SK-N-SH (cell line): ENCODE measurements around the gene CACNG7. TPM values are rescaled to one million over a fixed set of nuclear protein-coding genes. Genes with fewer than 3 reads are reported as not detected.

Experiments used
- CTCF ChIA-PET: fragments of 300-600, 350-600 bp; formaldehyde crosslinking; extraction: SDS; loops from one replicate; lab custom pipeline; 2021; lab: Yijun Ruan, JAX
- POLR2A ChIA-PET: fragments of 350-600 bp; sonication (Branson Sonifier 250); formaldehyde crosslinking; extraction: SDS; loops from one replicate; lab custom pipeline; 2020; ENCODE audit warnings: antibody characterized with exemption, inconsistent platforms; lab: Yijun Ruan, JAX
- DNase-seq: peaks from one replicate; pipeline ENCODE4 v3.0.0; 2012
- H2AFZ ChIP-seq: fragments of 200-600 bp; sonication (generic); 2 replicates; pipeline ENCODE4 v1.8.1; 2016; ENCODE audit warnings: antibody characterized with exemption, mild to moderate bottlenecking, low read depth
- H3F3A ChIP-seq: fragments of 200-600 bp; sonication (generic); replicated peaks from 2 replicates; pipeline ENCODE3; 2016; ENCODE audit warnings: antibody characterized with exemption, mild to moderate bottlenecking; ENCODE audit not compliant: insufficient read depth
- H3K27ac ChIP-seq, 2 experiments: fragments of 200-500 bp in 1 of 2; fragments of 200-600 bp in 1 of 2; sonication (Bioruptor generic) in 1 of 2; sonication (generic), shearing (Covaris generic) in 1 of 2; 2 replicates each; pipeline versions ENCODE4 v1.5.1 to v1.6.1; 2014 to 2016; ENCODE audit warnings: low read depth in 2 of 2, inconsistent platforms in 1 of 2, low read length in 1 of 2, mild to moderate bottlenecking in 1 of 2, mixed read lengths in 1 of 2
- H3K27me3 ChIP-seq: fragments of 200-600 bp; sonication (generic), shearing (Covaris generic); 2 replicates; pipeline ENCODE4 v1.6.1; 2016; ENCODE audit warnings: mixed run types; ENCODE audit not compliant: insufficient read depth
- H3K36me3 ChIP-seq, 2 experiments: fragments of 200-500 bp in 1 of 2; fragments of 200-600 bp in 1 of 2; sonication (Bioruptor generic) in 1 of 2; sonication (generic) in 1 of 2; replicated peaks in 1 of 2; 2 replicates each; pipeline versions ENCODE3 to v1.5.1; 2014 to 2016; ENCODE audit warnings: low read length in 1 of 2, mild to moderate bottlenecking in 1 of 2; ENCODE audit not compliant: insufficient read depth in 2 of 2, control insufficient read depth in 1 of 2
- H3K4me1 ChIP-seq, 2 experiments: fragments of 200-500 bp in 1 of 2; fragments of 200-600 bp in 1 of 2; sonication (Bioruptor generic) in 1 of 2; sonication (generic), shearing (Covaris generic) in 1 of 2; 2 replicates each; pipeline versions ENCODE4 v1.5.1 to v1.6.1; 2014 to 2016; ENCODE audit warnings: low read depth in 1 of 2, low read length in 1 of 2, mixed run types in 1 of 2; ENCODE audit not compliant: insufficient read depth in 2 of 2, control insufficient read depth in 1 of 2
- H3K4me2 ChIP-seq: fragments of 200-600 bp; sonication (generic), shearing (Covaris generic); 2 replicates; pipeline ENCODE4 v1.6.1; 2017; ENCODE audit warnings: mixed run types
- H3K4me3 ChIP-seq, 2 experiments: fragments of 200-500 bp in 1 of 2; fragments of 200-600 bp in 1 of 2; sonication (Bioruptor generic) in 1 of 2; sonication (generic), shearing (Covaris generic) in 1 of 2; 2 replicates each; pipeline versions ENCODE4 v1.5.1 to v1.8.1; 2014 to 2016; ENCODE audit warnings: low read depth in 2 of 2, inconsistent platforms in 1 of 2, low read length in 1 of 2, mild to moderate bottlenecking in 1 of 2, mixed read lengths in 1 of 2, moderate library complexity in 1 of 2
- H3K79me2 ChIP-seq: fragments of 200-600 bp; sonication (generic); 2 replicates; pipeline ENCODE4 v1.8.1; 2017; ENCODE audit warnings: mild to moderate bottlenecking; ENCODE audit not compliant: insufficient read depth
- H3K9ac ChIP-seq: fragments of 200-600 bp; sonication (generic); 2 replicates; pipeline ENCODE4 v1.6.1; 2017; ENCODE audit warnings: mixed run types
- H3K9me2 ChIP-seq: fragments of 200-600 bp; sonication (generic); 2 replicates; pipeline ENCODE4 v1.6.1; 2017; ENCODE audit warnings: mixed run types
- H3K9me3 ChIP-seq: fragments of 200-600 bp; sonication (generic); 2 replicates; pipeline ENCODE4 v1.6.1; 2017; ENCODE audit warnings: mixed run types, mild to moderate bottlenecking, moderate library complexity
- H4K20me1 ChIP-seq: fragments of 200-600 bp; sonication (generic); 2 replicates; pipeline ENCODE4 v1.6.1; 2017; ENCODE audit warnings: mild to moderate bottlenecking, mixed run types; ENCODE audit not compliant: insufficient read depth
- ELF1 ChIP-seq: IDR thresholded peaks from 2 replicates; pipeline ENCODE4 v1.4.0; 2012
- FOXJ3 ChIP-seq: sonication (generic); formaldehyde crosslinking; IDR thresholded peaks from 2 replicates; pipeline ENCODE4 v1.5.1; 2020; ENCODE audit warnings: mild to moderate bottlenecking, missing genetic modification reagents
- MAX ChIP-seq: IDR thresholded peaks from 2 replicates; pipeline ENCODE4 v1.4.0; 2012; ENCODE audit warnings: low read depth
- POLR2AphosphoS5 ChIP-seq: IDR thresholded peaks from 2 replicates; pipeline ENCODE4 v1.6.1; 2012; ENCODE audit warnings: low read depth, low read length
- REST ChIP-seq: IDR thresholded peaks from 2 replicates; pipeline ENCODE4 v1.6.1; 2012; ENCODE audit warnings: mild to moderate bottlenecking, low read depth, low read length, moderate library complexity
- RFX5 ChIP-seq: IDR thresholded peaks from 2 replicates; pipeline ENCODE4 v1.6.1; 2012; ENCODE audit warnings: mild to moderate bottlenecking, improper control_type of control experiment, low read length
- RXRA ChIP-seq: IDR thresholded peaks from 2 replicates; pipeline ENCODE4 v1.4.0; 2012; ENCODE audit warnings: low read depth, mild to moderate bottlenecking, borderline replicate concordance
- SIN3A ChIP-seq: IDR thresholded peaks from 2 replicates; pipeline ENCODE4 v1.6.1; 2012; ENCODE audit warnings: low read depth, mild to moderate bottlenecking, low read length, moderate library complexity, borderline replicate concordance
- TAF1 ChIP-seq: IDR thresholded peaks from 2 replicates; pipeline ENCODE4 v1.6.1; 2012; ENCODE audit warnings: low read depth, mild to moderate bottlenecking, low read length, moderate library complexity, borderline replicate concordance
- TCF12 ChIP-seq: IDR thresholded peaks from 2 replicates; pipeline ENCODE4 v1.4.0; 2012
- TEAD4 ChIP-seq: IDR thresholded peaks from 2 replicates; pipeline ENCODE4 v1.4.0; 2012; ENCODE audit warnings: mild to moderate bottlenecking, borderline replicate concordance; ENCODE audit not compliant: insufficient read depth
- USF2 ChIP-seq: fragments of 150-350 bp; IDR thresholded peaks from 2 replicates; pipeline ENCODE4 v1.6.1; 2017; ENCODE audit warnings: antibody characterized with exemption, low read length, low read depth, borderline replicate concordance
- ZBTB33 ChIP-seq: IDR thresholded peaks from 2 replicates; pipeline ENCODE4 v1.4.0; 2012; ENCODE audit warnings: low read depth, borderline replicate concordance
- WGBS: methylation state at CpG from one replicate; pipeline ENCODE4 v1.1.6; 2017; ENCODE audit warnings: low lambda C conversion rate; 5-methylcytosine and 5-hydroxymethylcytosine counted together
- polyA plus RNA-seq, 3 experiments: library from polyadenylated mRNA; depleted of rRNA; stranded (reverse); fragments of >200 nt; gene quantifications; 2 replicates each; pipeline ENCODE4 v1.2.3, GENCODE V29; 2012
- TF ChIP-seq, protein P1 (sequence below): IDR thresholded peaks from 2 replicates; pipeline ENCODE4 v1.4.0; 2012; ENCODE audit warnings: low read depth, borderline replicate concordance
- TF ChIP-seq, protein P2 (sequence below): IDR thresholded peaks from 2 replicates; pipeline ENCODE4; 2012
- TF ChIP-seq, protein P3 (sequence below): fragments of 200-600 bp; sonication (generic); IDR thresholded peaks from 2 replicates; pipeline ENCODE4 v1.6.1; 2017; ENCODE audit warnings: antibody characterized with exemption, mild to moderate bottlenecking, moderate library complexity

Gene CACNG7
- polyA plus RNA-seq, 1 of the 3 experiments (the other 2 are of a cell fraction): 25.7 TPM

DNA sequence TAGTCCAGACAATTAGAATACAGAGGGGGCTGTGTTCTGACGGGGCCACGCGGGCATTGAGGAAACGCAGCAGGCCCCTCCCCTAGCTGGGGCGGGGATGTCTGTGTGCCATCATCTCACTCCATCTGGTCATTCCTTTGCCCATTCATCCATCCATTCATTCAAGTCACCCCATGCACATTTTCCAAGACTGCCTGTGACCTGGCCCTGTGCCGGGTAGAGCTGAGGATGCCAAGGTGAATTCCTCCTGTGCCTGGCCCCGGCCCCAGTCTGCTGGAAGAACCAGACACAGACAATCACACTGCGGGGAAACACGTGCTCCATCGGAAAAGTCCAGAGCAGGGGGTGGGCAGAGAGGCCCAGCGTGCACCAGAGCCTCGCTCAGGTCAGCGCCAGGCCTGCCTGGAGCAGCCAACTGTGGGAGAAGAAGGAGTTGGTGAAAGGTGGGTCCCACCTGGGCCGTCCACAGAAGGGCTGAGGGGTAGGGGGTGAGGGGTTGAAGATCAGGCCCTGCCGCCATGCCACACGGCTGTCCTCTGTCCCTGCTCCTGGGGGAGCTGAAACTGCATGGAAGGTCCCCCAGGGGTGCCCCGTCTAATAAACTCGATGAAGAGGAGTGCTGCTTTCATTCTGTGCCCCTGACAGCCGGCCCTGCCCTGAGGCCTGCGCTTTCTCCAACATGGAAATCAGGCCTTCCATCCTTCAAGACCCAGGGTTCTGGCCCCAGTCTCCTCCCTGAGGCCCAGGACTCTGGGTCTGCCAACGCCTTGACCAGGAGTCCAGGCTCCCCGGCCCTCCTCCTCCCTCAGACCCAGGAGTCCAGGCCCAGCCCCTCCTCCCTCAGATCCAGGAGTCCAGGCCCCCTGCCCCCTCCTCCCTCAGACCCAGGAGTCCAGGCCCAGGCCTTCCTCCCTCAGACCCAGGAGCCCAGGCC is 80.8 kb downstream of the CACNG7 start (continued):
- no peak for TF ChIP-seq TEAD4

GRCh38 chr19:53991224-53992113 is 82.4 kb downstream of the CACNG7 start, which contains the start of gene CACNG6:
TSS of gene CACNG6 (plus strand) at chr19:53991637. CDS start at chr19:53992878, 1,241 bp downstream.
- CTCF ChIA-PET: interaction anchor here (0.6 kb wide), 1 partner anchor 174 kb away, joined by 3 read pairs; no protein-coding TSS in a partner anchor
- peaks cover 5% of the 10 kb centered on the region; the same call in 1 of the 2 replicates for H3K27me3 ChIP-seq
- no peak within 1 kb of the TSS for H2AFZ ChIP-seq
- peak within 1 kb of the TSS; percentile 42 to 47; a peak in 3 of 4 replicates for H3K4me3 ChIP-seq
- no peaks in the 10 kb centered on the region for H3K79me2 ChIP-seq
- peak within 1 kb of the TSS; percentile 39; the same call in 1 of the 2 replicates for H3K9ac ChIP-seq
- H4K20me1 ChIP-seq: no peaks in the 10 kb centered on the region
- no peaks in the 10 kb centered on the region for H3K9me3 ChIP-seq
- H3K4me2 ChIP-seq: peak within 1 kb of the TSS; percentile 69; the same call in 1 of the 2 replicates
- 13% methylated on average over 39 of the region's 66 CpGs for WGBS
- H3K4me1 ChIP-seq: peaks cover 16 to 18% of the 10 kb centered on the region in 2 experiments; a peak in 3 of 4 replicates
- peak; percentile 73 for DNase-seq
- H3K9me2 ChIP-seq: no peaks in the 10 kb centered on the region
- H3F3A ChIP-seq: peaks cover 24% of the 10 kb centered on the region
- no peaks in the 10 kb centered on the region for H3K36me3 ChIP-seq
- POLR2A ChIA-PET: no interaction called here
- no peak within 1 kb of the TSS; a peak in 1 of 4 replicates for H3K27ac ChIP-seq
- TF ChIP-seq MAX: no peak
- no peak for TF ChIP-seq ZBTB33
- TF ChIP-seq TAF1: no peak
- TF ChIP-seq, protein P1, sequence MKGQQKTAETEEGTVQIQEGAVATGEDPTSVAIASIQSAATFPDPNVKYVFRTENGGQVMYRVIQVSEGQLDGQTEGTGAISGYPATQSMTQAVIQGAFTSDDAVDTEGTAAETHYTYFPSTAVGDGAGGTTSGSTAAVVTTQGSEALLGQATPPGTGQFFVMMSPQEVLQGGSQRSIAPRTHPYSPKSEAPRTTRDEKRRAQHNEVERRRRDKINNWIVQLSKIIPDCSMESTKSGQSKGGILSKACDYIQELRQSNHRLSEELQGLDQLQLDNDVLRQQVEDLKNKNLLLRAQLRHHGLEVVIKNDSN: no peak
- no peak for TF ChIP-seq RFX5
- TF ChIP-seq POLR2AphosphoS5: no peak
- TF ChIP-seq USF2: no peak
- TF ChIP-seq RXRA: no peak
- TF ChIP-seq FOXJ3 (CRISPR knock-in tag): no peak
- no peak for TF ChIP-seq ELF1
- no peak for TF ChIP-seq TCF12
- TF ChIP-seq SIN3A: no peak
- TF ChIP-seq, protein P2, sequence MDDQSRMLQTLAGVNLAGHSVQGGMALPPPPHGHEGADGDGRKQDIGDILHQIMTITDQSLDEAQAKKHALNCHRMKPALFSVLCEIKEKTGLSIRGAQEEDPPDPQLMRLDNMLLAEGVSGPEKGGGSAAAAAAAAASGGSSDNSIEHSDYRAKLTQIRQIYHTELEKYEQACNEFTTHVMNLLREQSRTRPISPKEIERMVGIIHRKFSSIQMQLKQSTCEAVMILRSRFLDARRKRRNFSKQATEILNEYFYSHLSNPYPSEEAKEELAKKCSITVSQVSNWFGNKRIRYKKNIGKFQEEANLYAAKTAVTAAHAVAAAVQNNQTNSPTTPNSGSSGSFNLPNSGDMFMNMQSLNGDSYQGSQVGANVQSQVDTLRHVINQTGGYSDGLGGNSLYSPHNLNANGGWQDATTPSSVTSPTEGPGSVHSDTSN: no peak
- no peak for TF ChIP-seq REST
- TF ChIP-seq, protein P3, sequence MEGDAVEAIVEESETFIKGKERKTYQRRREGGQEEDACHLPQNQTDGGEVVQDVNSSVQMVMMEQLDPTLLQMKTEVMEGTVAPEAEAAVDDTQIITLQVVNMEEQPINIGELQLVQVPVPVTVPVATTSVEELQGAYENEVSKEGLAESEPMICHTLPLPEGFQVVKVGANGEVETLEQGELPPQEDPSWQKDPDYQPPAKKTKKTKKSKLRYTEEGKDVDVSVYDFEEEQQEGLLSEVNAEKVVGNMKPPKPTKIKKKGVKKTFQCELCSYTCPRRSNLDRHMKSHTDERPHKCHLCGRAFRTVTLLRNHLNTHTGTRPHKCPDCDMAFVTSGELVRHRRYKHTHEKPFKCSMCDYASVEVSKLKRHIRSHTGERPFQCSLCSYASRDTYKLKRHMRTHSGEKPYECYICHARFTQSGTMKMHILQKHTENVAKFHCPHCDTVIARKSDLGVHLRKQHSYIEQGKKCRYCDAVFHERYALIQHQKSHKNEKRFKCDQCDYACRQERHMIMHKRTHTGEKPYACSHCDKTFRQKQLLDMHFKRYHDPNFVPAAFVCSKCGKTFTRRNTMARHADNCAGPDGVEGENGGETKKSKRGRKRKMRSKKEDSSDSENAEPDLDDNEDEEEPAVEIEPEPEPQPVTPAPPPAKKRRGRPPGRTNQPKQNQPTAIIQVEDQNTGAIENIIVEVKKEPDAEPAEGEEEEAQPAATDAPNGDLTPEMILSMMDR: no peak
